Ammon's horn (tissue), 1 donor: ENCODE results near the gene AP2A2.

Experiments used
- DNase-seq: peaks from one replicate; pipeline ENCODE4 v3.0.0-alpha.2; 2016; ENCODE audit warnings: low spot score

The AP2A2 gene

GRCh38 chr11:1059759-1060158 lies 134.1 kb downstream of the AP2A2 start:
- DNase-seq = no peak

DNA sequence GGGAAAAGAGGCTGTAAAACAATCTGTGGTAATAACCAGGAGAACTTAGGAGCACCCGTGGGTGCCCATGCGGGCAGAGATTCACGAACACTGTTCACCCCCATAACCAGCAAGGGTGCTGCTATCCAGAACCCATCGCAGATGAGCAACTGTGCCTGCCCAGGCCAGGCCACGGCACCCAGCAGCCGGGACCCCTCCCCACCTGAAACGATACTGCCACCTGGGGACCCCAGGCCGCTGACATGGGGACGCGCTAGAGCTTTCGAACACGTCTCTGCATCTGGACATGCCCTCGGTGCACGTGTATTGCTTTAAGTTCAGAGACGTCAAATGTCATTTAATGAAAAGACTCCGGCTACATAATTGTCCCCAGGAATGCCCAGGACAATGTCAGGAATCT lies 134.7 kb downstream of the AP2A2 start:
- no peak for DNase-seq

GRCh38 chr11:1060852-1061616 lies 135.4 kb downstream of the AP2A2 start:
- no peak for DNase-seq
